Measurements from ENCODE around the gene PRSS33. TPM values are rescaled to one million over a fixed set of nuclear protein-coding genes. Genes with fewer than 3 reads are reported as not detected.

PRSS33 gene
- total RNA-seq, 1 experiment from 2014 or later: not detected

DNA sequence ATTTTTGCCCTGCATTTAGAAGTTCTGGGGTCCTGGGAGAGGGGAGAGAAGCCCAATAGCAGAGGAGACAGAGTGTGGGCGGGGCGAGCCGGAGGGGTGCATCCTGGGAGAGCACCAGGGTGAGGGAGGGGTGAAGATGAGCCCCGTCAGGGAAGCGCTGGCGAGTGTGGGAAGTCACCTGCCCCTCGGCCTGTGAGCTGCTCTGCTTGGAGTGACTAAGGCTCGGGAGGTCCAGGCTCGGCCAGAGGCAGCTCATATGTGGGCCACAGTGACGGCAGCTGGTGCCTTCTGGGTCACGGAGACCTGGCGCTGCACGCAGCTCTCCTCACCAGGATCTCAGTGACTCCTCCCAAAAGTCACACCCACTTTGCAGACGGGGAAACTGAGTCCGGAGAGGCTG lies 43.8 kb upstream of the PRSS33 start:
- no peak overlapping the region for H3K27ac ChIP-seq (ENCODE audit: low read depth, low read length, poor library complexity, severe bottlenecking)
- no peaks in the 10 kb centered on the region for H3K9me3 ChIP-seq (ENCODE audit: low read depth, low read length, poor library complexity, severe bottlenecking)
- POLR2A ChIA-PET (ENCODE audit: low non-redundant PET): no interaction called here
- no peak overlapping the region for H3K4me3 ChIP-seq (ENCODE audit: low read depth, low read length, poor library complexity, severe bottlenecking)
- CTCF ChIA-PET: no interaction called here
- no peak for TF ChIP-seq EZH2 (IDR thresholded peaks at IDR 0.05; ENCODE audit: borderline replicate concordance, low read depth, low read length, poor library complexity, severe bottlenecking)
- TF ChIP-seq, protein P1, sequence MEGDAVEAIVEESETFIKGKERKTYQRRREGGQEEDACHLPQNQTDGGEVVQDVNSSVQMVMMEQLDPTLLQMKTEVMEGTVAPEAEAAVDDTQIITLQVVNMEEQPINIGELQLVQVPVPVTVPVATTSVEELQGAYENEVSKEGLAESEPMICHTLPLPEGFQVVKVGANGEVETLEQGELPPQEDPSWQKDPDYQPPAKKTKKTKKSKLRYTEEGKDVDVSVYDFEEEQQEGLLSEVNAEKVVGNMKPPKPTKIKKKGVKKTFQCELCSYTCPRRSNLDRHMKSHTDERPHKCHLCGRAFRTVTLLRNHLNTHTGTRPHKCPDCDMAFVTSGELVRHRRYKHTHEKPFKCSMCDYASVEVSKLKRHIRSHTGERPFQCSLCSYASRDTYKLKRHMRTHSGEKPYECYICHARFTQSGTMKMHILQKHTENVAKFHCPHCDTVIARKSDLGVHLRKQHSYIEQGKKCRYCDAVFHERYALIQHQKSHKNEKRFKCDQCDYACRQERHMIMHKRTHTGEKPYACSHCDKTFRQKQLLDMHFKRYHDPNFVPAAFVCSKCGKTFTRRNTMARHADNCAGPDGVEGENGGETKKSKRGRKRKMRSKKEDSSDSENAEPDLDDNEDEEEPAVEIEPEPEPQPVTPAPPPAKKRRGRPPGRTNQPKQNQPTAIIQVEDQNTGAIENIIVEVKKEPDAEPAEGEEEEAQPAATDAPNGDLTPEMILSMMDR (conservative IDR thresholded peaks at IDR 0.05; ENCODE audit: low read depth, low read length): no peak
- no peaks in the 10 kb centered on the region for H3K4me1 ChIP-seq (ENCODE audit: insufficient read depth, low read length, poor library complexity, severe bottlenecking)
- no peak for DNase-seq (ENCODE audit: low spot score)
- intact Hi-C loops (cut with micrococcal nuclease; ENCODE audit: unreplicated experiment): no loop called here
- BruUV-seq (replicated peaks): no TSS peak
- H3K27me3 ChIP-seq (replicated peaks; ENCODE audit: insufficient read depth, low read depth, low read length, poor library complexity): no peaks in the 10 kb centered on the region
- H3K36me3 ChIP-seq (ENCODE audit: insufficient read depth, low read length, poor library complexity, severe bottlenecking): no peaks in the 10 kb centered on the region

DNA sequence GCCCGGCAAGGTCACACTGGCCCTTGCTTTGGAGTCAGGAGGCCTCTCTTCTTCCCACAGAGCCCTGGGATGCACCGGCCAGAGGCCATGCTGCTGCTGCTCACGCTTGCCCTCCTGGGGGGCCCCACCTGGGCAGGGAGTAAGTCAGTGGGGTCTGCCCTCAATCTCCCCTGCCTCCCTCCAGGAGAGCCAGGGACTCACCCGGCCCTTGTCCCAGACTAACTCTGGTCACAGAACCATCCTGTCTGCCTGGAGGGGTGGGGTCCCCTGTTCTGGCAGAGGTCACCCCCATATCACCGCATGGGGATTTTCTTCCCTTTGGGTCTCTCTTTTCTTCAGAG lies 43.0 kb upstream of the PRSS33 start:
- intact Hi-C loops (cut with micrococcal nuclease; ENCODE audit: unreplicated experiment): no loop called here
- BruUV-seq (replicated peaks): no TSS peak
- Histone ChIP-seq H3K9me3 (ENCODE audit: low read depth, low read length, poor library complexity, severe bottlenecking) (no peaks in the 10 kb centered on the region), H3K27ac (ENCODE audit: low read depth, low read length, poor library complexity, severe bottlenecking) (no peak overlapping the region), H3K27me3 (replicated peaks; ENCODE audit: insufficient read depth, low read depth, low read length, poor library complexity) (no peaks in the 10 kb centered on the region), H3K36me3 (ENCODE audit: insufficient read depth, low read length, poor library complexity, severe bottlenecking) (no peaks in the 10 kb centered on the region), H3K4me3 (ENCODE audit: low read depth, low read length, poor library complexity, severe bottlenecking) (no peak overlapping the region), H3K4me1 (ENCODE audit: insufficient read depth, low read length, poor library complexity, severe bottlenecking) (no peaks in the 10 kb centered on the region)
- CTCF ChIA-PET: no interaction called here
- DNase-seq (ENCODE audit: low spot score): no peak
- TF ChIP-seq EZH2 (IDR thresholded peaks at IDR 0.05; ENCODE audit: borderline replicate concordance, low read depth, low read length, poor library complexity, severe bottlenecking): no peak
- TF ChIP-seq, protein P1 (conservative IDR thresholded peaks at IDR 0.05; ENCODE audit: low read depth, low read length): no peak
- POLR2A ChIA-PET (ENCODE audit: low non-redundant PET): no interaction called here

DNA sequence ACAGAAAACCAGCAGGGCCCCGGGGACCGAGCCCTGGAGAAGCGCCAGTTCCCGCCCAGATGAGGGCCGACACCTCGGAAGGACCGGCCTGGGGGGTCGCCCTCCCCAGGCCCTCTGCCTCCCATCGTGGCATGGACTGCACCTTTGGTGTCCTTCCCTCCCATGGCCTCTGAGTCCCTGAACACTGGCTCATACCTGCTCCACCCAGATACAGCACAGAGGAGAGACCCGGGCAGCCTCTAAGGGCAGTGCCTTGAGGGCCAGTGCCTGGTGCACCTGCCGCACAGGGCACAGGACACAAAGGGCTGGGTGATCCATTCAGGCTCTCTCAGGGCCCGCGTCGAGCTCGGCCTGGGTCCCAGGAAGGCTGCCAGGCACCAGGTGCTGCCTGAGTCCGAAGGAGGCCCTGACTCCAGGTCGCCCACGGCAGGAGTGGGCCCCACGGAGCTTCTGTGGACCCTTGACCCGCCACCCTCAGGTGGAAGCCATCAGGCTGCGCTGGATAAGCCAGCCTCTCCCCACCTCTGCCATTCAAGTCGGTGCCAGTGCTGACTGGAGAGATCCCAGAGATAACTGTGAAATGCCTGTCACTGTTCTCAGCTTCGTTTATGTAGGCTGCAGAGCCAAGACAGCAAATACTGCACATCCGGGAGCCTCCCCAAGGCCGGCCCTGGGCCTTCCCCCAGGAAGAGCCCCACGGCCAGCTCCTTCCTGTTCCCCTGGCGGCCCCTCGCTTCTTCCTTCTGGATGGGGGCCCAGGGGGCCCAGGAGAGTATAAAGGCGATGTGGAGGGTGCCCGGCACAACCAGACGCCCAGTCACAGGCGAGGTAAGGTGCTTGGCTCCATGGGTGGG lies 42.4 kb upstream of the PRSS33 start, which contains the start of gene ZG16B:
TSS of gene ZG16B (plus strand) at position 803 of the 854 bp plus-strand sequence. CDS start 139 bp downstream, outside the sequence.
- Histone ChIP-seq H3K4me1 (ENCODE audit: insufficient read depth, low read length, poor library complexity, severe bottlenecking) (no peaks in the 10 kb centered on the region), H3K9me3 (ENCODE audit: low read depth, low read length, poor library complexity, severe bottlenecking) (no peaks in the 10 kb centered on the region), H3K4me3 (ENCODE audit: low read depth, low read length, poor library complexity, severe bottlenecking) (no peak within 1 kb of the TSS), H3K27me3 (replicated peaks; ENCODE audit: insufficient read depth, low read depth, low read length, poor library complexity) (no peaks in the 10 kb centered on the region), H3K27ac (ENCODE audit: low read depth, low read length, poor library complexity, severe bottlenecking) (no peak within 1 kb of the TSS), H3K36me3 (ENCODE audit: insufficient read depth, low read length, poor library complexity, severe bottlenecking) (no peaks in the 10 kb centered on the region)
- ChIA-PET CTCF (no interaction called here), POLR2A (ENCODE audit: low non-redundant PET) (no interaction called here)
- no peak for DNase-seq (ENCODE audit: low spot score)
- TF ChIP-seq, protein P1 (conservative IDR thresholded peaks at IDR 0.05; ENCODE audit: low read depth, low read length): no peak
- TF ChIP-seq EZH2 (IDR thresholded peaks at IDR 0.05; ENCODE audit: borderline replicate concordance, low read depth, low read length, poor library complexity, severe bottlenecking): no peak
- BruUV-seq (replicated peaks): no TSS peak
- intact Hi-C loops (cut with micrococcal nuclease; ENCODE audit: unreplicated experiment): no loop called here
